Smooth muscle cell (in vitro differentiated cells): Measurements from ENCODE around the gene ACOX2. TPM values are rescaled to one million over a fixed set of nuclear protein-coding genes. Genes with fewer than 3 reads are reported as not detected.

Source experiments
- DNase-seq: peaks from one replicate; lab custom pipeline; 2025; ENCODE audit not compliant: unreplicated experiment; lab: John Stamatoyannopoulos, UW
- H2AFZ ChIP-seq: fragments of 200-600 bp; sonication (generic); 2 replicates; pipeline ENCODE4 v1.6.0; 2016; ENCODE audit warnings: antibody characterized with exemption, low read depth, mild to moderate bottlenecking
- H3F3A ChIP-seq: fragments of 200-600 bp; sonication (generic); 2 replicates; pipeline ENCODE4 v1.6.0; 2017; ENCODE audit warnings: antibody characterized with exemption, low read depth
- H3K27ac ChIP-seq: fragments of 200-600 bp; sonication (generic); 2 replicates; pipeline ENCODE4 v1.5.1; 2016; ENCODE audit warnings: low read depth, mild to moderate bottlenecking
- H3K27me3 ChIP-seq: fragments of 200-600 bp; sonication (generic); 2 replicates; pipeline ENCODE4 v1.6.1; 2016; ENCODE audit warnings: low read depth, mild to moderate bottlenecking
- H3K36me3 ChIP-seq: fragments of 200-600 bp; sonication (generic); 2 replicates; pipeline ENCODE4 v1.5.1; 2016; ENCODE audit warnings: low read depth
- H3K4me1 ChIP-seq: fragments of 200-600 bp; sonication (generic); 2 replicates; pipeline ENCODE4 v1.5.1; 2016; ENCODE audit warnings: low read depth
- H3K4me2 ChIP-seq: fragments of 200-600 bp; sonication (generic); 2 replicates; pipeline ENCODE4 v1.6.0; 2016; ENCODE audit warnings: mild to moderate bottlenecking
- H3K4me3 ChIP-seq: fragments of 200-600 bp; sonication (generic); 2 replicates; pipeline ENCODE4 v1.5.1; 2016; ENCODE audit warnings: mild to moderate bottlenecking
- H3K79me2 ChIP-seq: fragments of 200-600 bp; sonication (generic); 2 replicates; pipeline ENCODE4 v1.6.0; 2016; ENCODE audit warnings: low read depth, mild to moderate bottlenecking
- H3K9ac ChIP-seq: fragments of 200-600 bp; sonication (generic); 2 replicates; pipeline ENCODE4 v1.6.0; 2016; ENCODE audit warnings: low read depth
- H3K9me3 ChIP-seq: fragments of 200-600 bp; sonication (generic); replicated peaks from 2 replicates; pipeline ENCODE4 v1.5.1; 2016; ENCODE audit warnings: low read depth
- H4K20me1 ChIP-seq: fragments of 200-600 bp; sonication (generic); 2 replicates; pipeline ENCODE4 v1.6.0; 2016; ENCODE audit warnings: low read depth
- WGBS: methylation state at CpG from one replicate; pipeline ENCODE4 v1.1.7; 2016; ENCODE audit warnings: low lambda C conversion rate; 5-methylcytosine and 5-hydroxymethylcytosine counted together
- polyA plus RNA-seq: library from polyadenylated mRNA; unstranded; fragments of >200 nt; fragmentation: Nextera tagmentation; extraction: Ambion mirVana; gene quantifications from 2 replicates; pipeline ENCODE4 v1.2.1, GENCODE V29; 2016
- total RNA-seq: library from RNA; depleted of rRNA; stranded (reverse); fragments of >200 nt; gene quantifications from 2 replicates; pipeline ENCODE4 v1.2.3, GENCODE V29; 2014
- TF ChIP-seq, protein P1 (sequence below): fragments of 200-600 bp; sonication (generic); IDR thresholded peaks from 2 replicates; pipeline ENCODE4 v1.5.1; 2017; ENCODE audit warnings: borderline replicate concordance, mild to moderate bottlenecking, antibody characterized with exemption; ENCODE audit not compliant: insufficient read depth, poor library complexity, severe bottlenecking

The ACOX2 gene
- total and polyA plus RNA-seq, 2 experiments from 2014 or later = 8.5 to 13.2 TPM

- Histone ChIP-seq H3K36me3 (no peaks in the 10 kb centered on the region), H3K27ac (no peak overlapping the region), H2AFZ (no peak overlapping the region), H3K27me3 (no peaks in the 10 kb centered on the region), H3F3A (no peaks in the 10 kb centered on the region), H3K79me2 (no peaks in the 10 kb centered on the region), H4K20me1 (no peaks in the 10 kb centered on the region), H3K9me3 (no peaks in the 10 kb centered on the region), H3K4me3 (no peak overlapping the region), H3K4me2 (no peak overlapping the region), H3K9ac (no peak overlapping the region), H3K4me1 (peaks cover 16% of the 10 kb centered on the region)
- TF ChIP-seq, protein P1, sequence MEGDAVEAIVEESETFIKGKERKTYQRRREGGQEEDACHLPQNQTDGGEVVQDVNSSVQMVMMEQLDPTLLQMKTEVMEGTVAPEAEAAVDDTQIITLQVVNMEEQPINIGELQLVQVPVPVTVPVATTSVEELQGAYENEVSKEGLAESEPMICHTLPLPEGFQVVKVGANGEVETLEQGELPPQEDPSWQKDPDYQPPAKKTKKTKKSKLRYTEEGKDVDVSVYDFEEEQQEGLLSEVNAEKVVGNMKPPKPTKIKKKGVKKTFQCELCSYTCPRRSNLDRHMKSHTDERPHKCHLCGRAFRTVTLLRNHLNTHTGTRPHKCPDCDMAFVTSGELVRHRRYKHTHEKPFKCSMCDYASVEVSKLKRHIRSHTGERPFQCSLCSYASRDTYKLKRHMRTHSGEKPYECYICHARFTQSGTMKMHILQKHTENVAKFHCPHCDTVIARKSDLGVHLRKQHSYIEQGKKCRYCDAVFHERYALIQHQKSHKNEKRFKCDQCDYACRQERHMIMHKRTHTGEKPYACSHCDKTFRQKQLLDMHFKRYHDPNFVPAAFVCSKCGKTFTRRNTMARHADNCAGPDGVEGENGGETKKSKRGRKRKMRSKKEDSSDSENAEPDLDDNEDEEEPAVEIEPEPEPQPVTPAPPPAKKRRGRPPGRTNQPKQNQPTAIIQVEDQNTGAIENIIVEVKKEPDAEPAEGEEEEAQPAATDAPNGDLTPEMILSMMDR = no peak
- DNase-seq = no peak
- 96% methylated on average over 9 of the region's 9 CpGs for WGBS
Measured at GRCh38 chr3:58534592-58535494, 2.1 kb downstream of the ACOX2 start.

DNA sequence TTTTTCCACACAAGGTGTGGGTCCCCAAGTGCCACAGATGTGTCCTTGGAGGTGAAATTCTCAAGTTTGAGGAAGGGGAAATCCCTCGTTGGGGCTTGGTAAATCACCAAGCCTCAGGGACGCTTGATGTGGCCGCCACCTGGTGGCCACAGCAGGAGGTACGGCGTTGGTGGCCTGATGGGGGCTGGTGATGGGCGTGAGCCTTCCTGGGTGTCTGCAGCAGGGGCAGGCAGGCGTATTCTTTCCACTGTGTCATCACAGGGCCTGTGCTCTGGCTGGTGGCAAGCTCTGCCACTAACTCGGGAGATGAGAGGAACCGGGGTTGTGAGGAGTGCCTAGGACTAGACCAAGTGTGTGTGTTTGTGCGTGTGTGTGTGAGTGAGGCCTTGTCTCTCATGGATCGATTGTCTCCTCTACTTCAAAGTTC is 4.2 kb downstream of the ACOX2 start:
- Histone ChIP-seq H4K20me1 (no peaks in the 10 kb centered on the region), H3K9me3 (no peaks in the 10 kb centered on the region), H3K79me2 (no peaks in the 10 kb centered on the region), H2AFZ (no peak overlapping the region), H3K9ac (no peak overlapping the region), H3F3A (no peaks in the 10 kb centered on the region), H3K27me3 (no peaks in the 10 kb centered on the region), H3K36me3 (no peaks in the 10 kb centered on the region), H3K27ac (no peak overlapping the region), H3K4me1 (peaks cover 16% of the 10 kb centered on the region), H3K4me2 (no peak overlapping the region), H3K4me3 (no peak overlapping the region)
- TF ChIP-seq, protein P1 = peak; percentile 93
- WGBS = 19% methylated on average over 11 of the region's 11 CpGs
- DNase-seq = peak; percentile 52

DNA sequence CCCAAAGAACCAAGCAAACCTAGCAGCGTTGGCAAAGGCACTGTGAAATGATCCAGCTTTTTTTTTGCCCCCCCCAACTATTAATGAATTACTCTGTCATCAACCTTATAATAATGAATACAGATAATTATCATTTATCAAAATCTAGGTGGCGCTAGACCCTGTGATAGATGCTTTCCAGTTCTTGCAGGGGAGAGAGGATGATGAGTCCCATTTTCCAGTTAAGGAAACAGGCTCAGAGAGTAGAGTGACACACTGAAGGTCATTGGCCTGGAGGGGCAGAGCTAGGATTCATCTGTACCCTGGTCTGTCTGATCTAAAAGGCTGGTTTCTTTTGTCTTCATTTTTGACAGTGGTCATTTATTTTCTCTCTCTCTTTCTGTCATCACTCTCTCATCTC is 5.0 kb downstream of the ACOX2 start:
- 87% methylated on average over 2 of the region's 2 CpGs for WGBS
- Histone ChIP-seq H3K9me3 (no peaks in the 10 kb centered on the region), H3K9ac (no peak overlapping the region), H3K27ac (no peak overlapping the region), H3F3A (no peaks in the 10 kb centered on the region), H3K79me2 (no peaks in the 10 kb centered on the region), H3K4me3 (no peak overlapping the region), H4K20me1 (no peaks in the 10 kb centered on the region), H3K4me1 (peaks cover 12% of the 10 kb centered on the region), H2AFZ (no peak overlapping the region), H3K36me3 (no peaks in the 10 kb centered on the region), H3K27me3 (no peaks in the 10 kb centered on the region), H3K4me2 (no peak overlapping the region)
- DNase-seq = no peak
- TF ChIP-seq, protein P1 = no peak
